NCI-H2081 treated with DMSO at 0.1 percent for 48 hours (cell line): ENCODE measurements around the gene ZCCHC7.
"Not testable (repeated sequence)": the region's sequence is repeated elsewhere in the genome, so short reads cannot be mapped to it uniquely, and the experiment has no call there.

Experiments
- DNase-seq: peaks from one replicate; lab custom pipeline; 2025; lab: John Stamatoyannopoulos, UW

The ZCCHC7 gene

DNA sequence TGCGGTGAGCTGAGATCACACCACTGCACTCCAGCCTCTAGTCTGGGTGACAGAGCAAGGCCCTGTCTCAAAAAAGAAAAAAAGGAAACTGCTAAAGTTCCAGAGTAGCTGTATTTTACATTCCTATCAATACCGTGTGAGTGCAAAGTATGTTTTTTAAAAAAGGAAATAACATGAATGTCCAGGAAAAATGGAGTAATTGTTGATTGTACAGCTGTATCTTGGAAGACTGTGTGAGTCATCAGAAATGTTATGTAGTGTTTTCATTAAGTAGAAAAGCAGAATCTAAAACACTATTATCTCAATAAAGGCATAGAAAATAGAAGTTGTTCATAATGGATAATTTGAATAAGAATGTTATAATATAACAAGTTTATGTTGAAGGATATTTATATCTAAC is 53.9 kb downstream of the ZCCHC7 start:
- no peak for DNase-seq

DNA sequence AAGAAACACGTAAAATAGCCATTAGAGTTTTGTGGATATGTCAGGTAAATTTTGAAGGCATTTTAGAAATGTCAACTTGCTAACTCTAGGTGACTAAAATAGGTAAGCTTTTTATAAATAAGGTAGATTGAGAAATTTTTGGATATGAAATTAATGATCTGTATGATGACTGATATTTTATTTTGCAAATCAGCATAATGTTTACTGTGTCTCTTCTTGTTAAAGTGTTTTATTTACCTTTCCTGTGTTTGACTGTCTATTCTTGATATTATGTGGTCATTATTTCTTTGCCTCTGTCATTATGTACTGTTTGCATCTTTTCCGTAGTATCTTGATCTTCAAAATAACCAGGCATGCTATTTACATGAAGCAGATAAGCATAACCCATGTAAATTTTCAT is 58.4 kb downstream of the ZCCHC7 start:
- DNase-seq = no peak

- no peak for DNase-seq
Measured at GRCh38 chr9:37179576-37179975, 59.2 kb downstream of the ZCCHC7 start.

DNA sequence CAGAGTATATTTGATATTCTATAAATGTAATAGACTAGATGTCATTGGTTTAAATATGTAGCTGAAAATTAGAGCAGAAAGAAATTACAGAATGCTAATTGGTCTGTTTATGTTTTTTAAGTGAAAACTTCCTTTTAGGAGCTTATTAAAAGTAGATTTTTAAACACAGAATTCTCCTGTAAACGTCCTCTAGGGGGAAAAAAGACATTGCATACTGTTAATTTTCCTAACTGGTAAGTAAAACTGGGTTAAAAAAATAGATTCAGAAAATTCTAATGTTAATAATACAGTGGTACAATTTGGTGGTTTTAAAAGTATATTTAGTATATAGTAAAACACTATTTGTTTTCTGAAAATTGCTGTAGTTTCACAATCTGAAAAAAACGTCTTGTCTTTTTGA is 59.8 kb downstream of the ZCCHC7 start:
- no peak for DNase-seq

DNA sequence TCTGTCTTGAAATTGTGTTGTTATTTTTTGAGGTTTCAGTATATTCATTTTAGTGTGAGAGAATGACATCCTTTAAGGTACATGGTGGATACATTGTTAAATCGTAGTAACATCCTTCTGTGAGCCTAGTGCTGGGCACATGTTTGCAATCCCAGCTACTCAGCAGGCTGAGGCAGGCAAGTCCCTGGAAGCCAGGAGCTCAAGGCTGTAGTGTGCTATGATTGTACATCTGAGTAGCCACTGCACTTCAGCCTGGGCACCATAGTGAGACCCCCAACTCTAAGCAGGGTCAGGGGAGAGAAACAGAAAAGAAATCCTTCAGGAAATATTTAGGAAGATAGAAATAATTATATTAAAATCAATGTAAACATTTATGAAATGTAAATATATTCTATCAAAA is 62.3 kb downstream of the ZCCHC7 start:
- DNase-seq = no peak

- DNase-seq = no peak
Measured at GRCh38 chr9:37184905-37185867, 64.8 kb downstream of the ZCCHC7 start.

GRCh38 chr9:37187292-37187691 is 66.9 kb downstream of the ZCCHC7 start:
- no peak for DNase-seq

GRCh38 chr9:37187713-37188439 is 67.5 kb downstream of the ZCCHC7 start:
- DNase-seq = no peak

GRCh38 chr9:37190739-37191138 is 70.4 kb downstream of the ZCCHC7 start:
- DNase-seq = not testable (repeated sequence)

GRCh38 chr9:37191403-37192089 is 71.2 kb downstream of the ZCCHC7 start:
- DNase-seq = no peak

DNA sequence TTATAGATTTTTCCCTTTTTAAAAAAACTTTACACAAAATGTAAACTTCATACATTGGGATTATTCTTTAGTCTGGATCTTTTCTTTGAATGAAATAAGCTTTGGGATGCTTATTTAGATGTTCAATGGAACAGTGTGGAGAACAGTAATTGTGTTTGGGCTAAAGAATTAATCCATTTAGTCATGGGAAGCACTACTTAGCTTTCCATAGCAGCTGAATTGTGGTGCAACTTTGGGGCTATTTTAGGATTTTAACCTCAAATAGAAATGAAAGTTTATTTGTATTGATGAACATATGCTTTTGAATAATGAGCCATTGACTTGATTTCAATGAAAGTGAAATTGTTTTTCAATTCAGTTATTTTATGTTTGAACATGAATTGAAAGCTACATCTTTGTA is 72.4 kb downstream of the ZCCHC7 start:
- DNase-seq = no peak

- no peak for DNase-seq
Measured at GRCh38 chr9:37197158-37198038, 77.0 kb downstream of the ZCCHC7 start.

GRCh38 chr9:37198039-37198729 is 77.8 kb downstream of the ZCCHC7 start:
- DNase-seq = no peak

GRCh38 chr9:37198831-37199230 is 78.5 kb downstream of the ZCCHC7 start:
- DNase-seq = no peak

GRCh38 chr9:37200433-37201005 is 80.1 kb downstream of the ZCCHC7 start:
- DNase-seq = no peak

DNA sequence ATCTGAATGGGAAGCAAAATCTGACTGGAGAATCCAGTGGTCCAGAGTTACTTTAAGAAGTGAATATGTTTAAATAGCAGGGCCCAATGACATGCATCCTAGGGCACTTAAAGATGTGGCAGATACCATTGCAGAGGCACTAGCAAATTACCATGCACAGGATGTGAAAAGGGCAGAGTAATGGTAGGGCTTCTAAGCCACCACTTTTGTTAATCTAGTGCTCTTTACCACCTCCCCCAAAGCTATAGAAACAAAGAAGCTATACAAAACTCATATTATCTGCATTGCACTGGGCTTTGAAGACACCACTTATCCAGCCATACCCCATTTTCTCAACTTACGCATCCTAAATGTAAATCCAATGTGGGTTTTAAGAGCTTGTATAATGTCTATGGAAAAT is 81.2 kb downstream of the ZCCHC7 start:
- DNase-seq = no peak

GRCh38 chr9:37202091-37202490 is 81.7 kb downstream of the ZCCHC7 start:
- DNase-seq = no peak

DNA sequence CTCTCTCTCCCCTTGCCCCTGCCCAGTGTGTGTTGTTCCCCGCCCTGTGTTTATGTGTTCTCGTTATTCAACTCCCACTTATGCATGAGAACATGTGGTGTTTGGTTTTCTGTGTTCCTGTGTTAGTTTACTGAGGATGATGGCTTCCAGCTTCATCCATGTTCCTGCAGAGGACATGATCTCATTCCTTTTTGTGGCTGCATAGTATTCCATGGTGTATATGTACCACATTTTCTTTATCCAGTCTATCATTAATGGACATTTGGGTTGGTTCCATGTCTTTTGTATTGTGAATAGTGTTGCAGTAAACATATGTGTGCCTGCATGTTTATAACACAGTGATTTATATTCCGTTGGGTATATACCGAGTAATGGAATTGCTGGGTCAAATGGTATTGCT is 83.1 kb downstream of the ZCCHC7 start:
- DNase-seq = not testable (repeated sequence)

DNA sequence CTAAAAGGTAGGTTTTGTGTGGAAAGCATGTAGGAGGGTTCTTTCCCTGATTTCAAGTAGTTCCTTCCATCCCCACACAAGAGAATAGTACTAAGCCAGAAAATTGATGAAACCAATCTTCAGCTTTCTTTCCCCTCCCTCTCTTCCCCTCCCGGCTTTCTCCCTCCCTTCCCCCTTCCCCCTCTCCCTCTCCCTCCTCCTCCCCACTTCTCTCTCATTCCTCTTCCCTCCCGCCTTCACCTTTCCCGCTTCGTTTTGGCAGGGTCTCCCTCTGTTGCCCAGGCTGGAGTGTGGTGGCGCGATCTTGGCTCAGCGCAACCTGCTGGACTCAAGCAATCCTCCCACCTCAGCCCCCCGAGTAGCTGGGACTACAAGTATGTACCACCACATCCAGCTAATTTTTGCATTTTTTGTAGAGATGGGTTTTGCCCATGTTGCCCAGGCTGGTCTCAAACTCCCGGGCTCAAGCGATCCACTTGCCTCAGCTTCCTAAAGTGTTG is 85.8 kb downstream of the ZCCHC7 start:
- DNase-seq = no peak
